Body of pancreas (tissue), 4 donors: Measurements from ENCODE around the gene SETD6. TPM values are rescaled to one million over a fixed set of nuclear protein-coding genes. Genes with fewer than 3 reads are reported as not detected.

ENCODE experiments used
- ATAC-seq: fragments of 150-250 bp; one replicate; pipeline ENCODE4 v1.9.1; 2016
- DNase-seq, 4 donors: peaks; one replicate each; pipeline ENCODE4 v3.0.0-alpha.2; 2019
- H3K27ac ChIP-seq, 4 donors: fragments of 200-600 bp; sonication (generic); 1 replicate in 3 of 4; 2 replicates in 1 of 4; pipeline versions ENCODE4 v1.5.1 to v1.6.1; 2016 to 2019; ENCODE audit warnings: mild to moderate bottlenecking in 1 of 4, mixed read lengths in 1 of 4, moderate library complexity in 1 of 4
- H3K27me3 ChIP-seq, 2 donors: fragments of 200-600 bp; sonication (generic); one replicate each; pipeline ENCODE4 v1.6.0; 2016; ENCODE audit warnings: mild to moderate bottlenecking in 1 of 2
- H3K36me3 ChIP-seq, 2 donors: fragments of 200-600 bp; sonication (generic); replicated peaks in 1 of 2; 2 replicates each; pipeline ENCODE4 v1.5.1; 2016; ENCODE audit warnings: low read depth in 2 of 2; ENCODE audit not compliant: insufficient read depth in 1 of 2
- H3K4me1 ChIP-seq: fragments of 200-600 bp; sonication (generic); one replicate; pipeline ENCODE4 v1.6.0; 2016
- H3K4me3 ChIP-seq, 2 donors: fragments of 200-600 bp; sonication (generic); 1 replicate in 1 of 2; 2 replicates in 1 of 2; pipeline ENCODE4 v1.5.1; 2016 to 2019
- H3K9me3 ChIP-seq, 3 donors: fragments of 200-600 bp; sonication (generic); 1 replicate in 2 of 3; 2 replicates in 1 of 3; pipeline ENCODE4 v1.5.1; 2016
- CTCF ChIP-seq, 7 experiments: fragments of 450-650 bp in 4 of 7; fragments of 200-600 bp in 3 of 7; sonication (generic) in 3 of 7; IDR thresholded peaks; one replicate each; pipeline ENCODE4 v1.5.1; 2016 to 2019; ENCODE audit warnings: antibody characterized with exemption in 7 of 7
- POLR2A ChIP-seq, 3 donors: fragments of 450-650 bp; IDR thresholded peaks; one replicate each; pipeline ENCODE4 v1.6.1; 2016; ENCODE audit warnings: antibody characterized with exemption in 3 of 3, mild to moderate bottlenecking in 2 of 3
- WGBS, 2 donors: methylation state at CpG; one replicate each; pipeline ENCODE4 v1.1.5; 2017; 5-methylcytosine and 5-hydroxymethylcytosine counted together
- intact Hi-C: fragments of 100-400 bp; cut with DNase I; formaldehyde crosslinking; loops from one replicate; pipeline ENCODE4 v1.15.1; 2023
- total RNA-seq, 2 donors: library from RNA; depleted of rRNA; stranded (reverse); fragments of >200 nt; gene quantifications; one replicate each; pipeline ENCODE4 v1.1.0, GENCODE V29; 2016

The SETD6 gene
- total RNA-seq, 2 donors from 2014 or later: 67.7 to 80.8 TPM

- whole genome bisulfite sequencing, 2 donors: 11 to 39% methylated on average over 15 to 59 of the region's 66 CpGs
- intact Hi-C loops: no loop called here
- DNase-seq: peak; percentile 70 to 85 (median 74)
- H3K36me3 ChIP-seq: peaks cover 13 to 21% of the 10 kb centered on the region in 2 donors
- peaks cover 33% of the 10 kb centered on the region for H3K4me1 ChIP-seq
- H3K27ac ChIP-seq: peak overlapping the region; percentile 69 to 95 (median 86)
- no peaks in the 10 kb centered on the region for H3K9me3 ChIP-seq
- H3K4me3 ChIP-seq: peak overlapping the region; percentile 52 to 78
- TF ChIP-seq POLR2A (IDR thresholded peaks at IDR 0.05): no peak
- no peak for TF ChIP-seq CTCF (IDR thresholded peaks at IDR 0.05)
- H3K27me3 ChIP-seq: no peaks in the 10 kb centered on the region
- peak; percentile 79 for ATAC-seq
Observed at GRCh38 chr16:58515871-58516767, 802 bp downstream of the SETD6 start.

GRCh38 chr16:58516768-58517107 is 1.4 kb downstream of the SETD6 start:
- Histone ChIP-seq H3K27ac (peak overlapping the region in 3 of 4 donors; percentile 69 to 95 (median 92)), H3K36me3 (peaks cover 13 to 21% of the 10 kb centered on the region in 2 donors), H3K4me3 (no peak overlapping the region), H3K9me3 (no peaks in the 10 kb centered on the region), H3K27me3 (no peaks in the 10 kb centered on the region), H3K4me1 (peaks cover 28% of the 10 kb centered on the region)
- intact Hi-C loops: no loop called here
- ATAC-seq (no peak), DNase-seq (no peak)
- WGBS, 2 donors: 77 to 82% methylated on average over 4 of the region's 4 CpGs
- TF ChIP-seq POLR2A (IDR thresholded peaks at IDR 0.05) (no peak), CTCF (IDR thresholded peaks at IDR 0.05) (no peak)

- WGBS, 2 donors: 61 to 65% methylated on average over 8 of the region's 8 CpGs
- H3K36me3 ChIP-seq: peaks cover 13 to 32% of the 10 kb centered on the region in 2 donors
- peaks cover 20% of the 10 kb centered on the region for H3K4me1 ChIP-seq
- H3K4me3 ChIP-seq: no peak overlapping the region
- ATAC-seq (no peak), DNase-seq (no peak)
- no peaks in the 10 kb centered on the region for H3K27me3 ChIP-seq
- H3K9me3 ChIP-seq: no peaks in the 10 kb centered on the region
- TF ChIP-seq POLR2A (IDR thresholded peaks at IDR 0.05) (no peak), CTCF (IDR thresholded peaks at IDR 0.05) (no peak)
- H3K27ac ChIP-seq: no peak overlapping the region
- intact Hi-C loops: no loop called here
Observed at GRCh38 chr16:58518083-58518979, 3.0 kb downstream of the SETD6 start.

- peaks cover 20% of the 10 kb centered on the region for H3K4me1 ChIP-seq
- H3K36me3 ChIP-seq: peaks cover 13 to 37% of the 10 kb centered on the region in 2 donors
- no peak overlapping the region for H3K4me3 ChIP-seq
- intact Hi-C loops: no loop called here
- H3K27me3 ChIP-seq: no peaks in the 10 kb centered on the region
- DNase-seq: no peak
- WGBS, 2 donors: 77 to 82% methylated on average over 1 of the region's 1 CpG
- TF ChIP-seq CTCF (IDR thresholded peaks at IDR 0.05) (no peak), POLR2A (IDR thresholded peaks at IDR 0.05) (no peak)
- no peaks in the 10 kb centered on the region for H3K9me3 ChIP-seq
- no peak for ATAC-seq
- no peak overlapping the region for H3K27ac ChIP-seq
Observed at GRCh38 chr16:58518980-58519368, 3.7 kb downstream of the SETD6 start.
